Measurements from ENCODE around the gene PLAU.

DNA sequence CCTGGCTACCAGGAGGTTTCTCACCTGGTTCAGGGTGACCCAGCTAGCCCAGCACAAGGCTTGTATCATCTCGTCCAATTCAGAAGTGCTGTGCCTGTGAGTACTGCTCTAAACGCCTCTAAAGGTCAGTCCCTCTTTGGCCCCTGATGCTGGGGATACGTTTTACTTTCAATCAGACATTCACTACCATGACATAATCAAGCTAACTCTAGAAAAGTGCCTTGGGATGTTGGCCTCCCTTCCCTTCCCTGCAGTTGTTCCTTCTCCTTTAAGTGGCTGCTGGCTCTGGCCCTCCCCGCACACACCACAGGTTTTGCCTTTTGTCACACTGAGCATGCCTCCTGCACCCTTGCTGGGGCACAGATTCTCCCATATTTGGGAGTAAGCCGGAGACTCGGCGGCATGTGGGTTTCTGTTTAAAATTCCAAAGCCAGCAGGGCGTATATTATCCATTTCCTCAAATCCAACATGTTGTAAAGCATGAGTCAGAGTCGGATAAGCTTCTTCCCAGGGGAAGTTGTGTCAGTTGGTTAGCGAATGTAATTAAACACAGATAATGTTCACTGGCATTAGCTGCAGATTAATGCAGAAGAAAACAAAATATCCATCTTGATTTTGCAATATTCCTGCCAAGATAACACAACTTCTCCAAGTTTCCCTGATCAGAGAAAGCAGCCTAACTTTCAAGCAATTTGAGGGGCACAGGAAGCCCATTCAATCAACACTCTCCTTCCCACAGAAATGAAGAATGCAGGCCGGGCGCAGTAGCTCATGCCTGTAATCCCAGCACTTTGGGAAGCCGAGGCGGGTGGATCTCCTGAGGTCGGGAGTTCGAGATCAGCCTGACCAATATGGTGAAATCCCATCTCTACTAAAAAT is 55.2 kb downstream of the PLAU start:
- TF ChIP-seq NFIC (IDR thresholded peaks at IDR 0.05) (no peak), POLR2A (conservative IDR thresholded peaks at IDR 0.05) (no peak), SMARCA5 (IDR thresholded peaks at IDR 0.05) (no peak)
- TF ChIP-seq, protein P1, sequence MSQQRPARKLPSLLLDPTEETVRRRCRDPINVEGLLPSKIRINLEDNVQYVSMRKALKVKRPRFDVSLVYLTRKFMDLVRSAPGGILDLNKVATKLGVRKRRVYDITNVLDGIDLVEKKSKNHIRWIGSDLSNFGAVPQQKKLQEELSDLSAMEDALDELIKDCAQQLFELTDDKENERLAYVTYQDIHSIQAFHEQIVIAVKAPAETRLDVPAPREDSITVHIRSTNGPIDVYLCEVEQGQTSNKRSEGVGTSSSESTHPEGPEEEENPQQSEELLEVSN (IDR thresholded peaks at IDR 0.05; ENCODE audit: borderline replicate concordance in 1 of 2, extremely low read depth in 1 of 2, insufficient read depth in 1 of 2, insufficient read length in 1 of 2, low read depth in 1 of 2, low read length in 1 of 2, poor library complexity in 1 of 2, severe bottlenecking in 1 of 2) = no peak
- TF ChIP-seq, protein P2, sequence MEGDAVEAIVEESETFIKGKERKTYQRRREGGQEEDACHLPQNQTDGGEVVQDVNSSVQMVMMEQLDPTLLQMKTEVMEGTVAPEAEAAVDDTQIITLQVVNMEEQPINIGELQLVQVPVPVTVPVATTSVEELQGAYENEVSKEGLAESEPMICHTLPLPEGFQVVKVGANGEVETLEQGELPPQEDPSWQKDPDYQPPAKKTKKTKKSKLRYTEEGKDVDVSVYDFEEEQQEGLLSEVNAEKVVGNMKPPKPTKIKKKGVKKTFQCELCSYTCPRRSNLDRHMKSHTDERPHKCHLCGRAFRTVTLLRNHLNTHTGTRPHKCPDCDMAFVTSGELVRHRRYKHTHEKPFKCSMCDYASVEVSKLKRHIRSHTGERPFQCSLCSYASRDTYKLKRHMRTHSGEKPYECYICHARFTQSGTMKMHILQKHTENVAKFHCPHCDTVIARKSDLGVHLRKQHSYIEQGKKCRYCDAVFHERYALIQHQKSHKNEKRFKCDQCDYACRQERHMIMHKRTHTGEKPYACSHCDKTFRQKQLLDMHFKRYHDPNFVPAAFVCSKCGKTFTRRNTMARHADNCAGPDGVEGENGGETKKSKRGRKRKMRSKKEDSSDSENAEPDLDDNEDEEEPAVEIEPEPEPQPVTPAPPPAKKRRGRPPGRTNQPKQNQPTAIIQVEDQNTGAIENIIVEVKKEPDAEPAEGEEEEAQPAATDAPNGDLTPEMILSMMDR (IDR thresholded peaks at IDR 0.05 in 2 of 3, conservative IDR thresholded peaks at IDR 0.05 in 1 of 3; ENCODE audit: insufficient read depth in 2 of 3, low read depth in 1 of 3, low read length in 3 of 3) = no peak

All from K562 (cell line).